Neural crest cell (in vitro differentiated cells): ENCODE measurements around the gene MFSD1. TPM values are rescaled to one million over a fixed set of nuclear protein-coding genes. Genes with fewer than 3 reads are reported as not detected.

Experiments used
- DNase-seq: peaks from one replicate; pipeline ENCODE4 v3.0.0; 2021; ENCODE audit warnings: low read depth, mixed read lengths, low spot score
- H3K27ac Mint-ChIP-seq: one replicate; pipeline ENCODE4 v1.8.0; 2021; ENCODE audit warnings: mild to moderate bottlenecking, mixed read lengths; ENCODE audit not compliant: unreplicated experiment
- H3K27me3 Mint-ChIP-seq: 2 replicates; pipeline ENCODE4 v1.8.0; 2021; ENCODE audit warnings: low read depth, mild to moderate bottlenecking, mixed read lengths
- H3K36me3 Mint-ChIP-seq: 2 replicates; pipeline ENCODE4 v1.8.0; 2021; ENCODE audit warnings: low read depth, mild to moderate bottlenecking, mixed read lengths
- H3K4me1 Mint-ChIP-seq: 2 replicates; pipeline ENCODE4 v1.8.0; 2021; ENCODE audit warnings: mixed read lengths
- H3K4me3 Mint-ChIP-seq: one replicate; pipeline ENCODE4 v1.8.0; 2021; ENCODE audit warnings: mild to moderate bottlenecking, mixed read lengths
- H3K9me3 Mint-ChIP-seq: 2 replicates; pipeline ENCODE4 v1.8.0; 2021; ENCODE audit warnings: mixed read lengths
- CTCF ChIP-seq: fragments of 200-600 bp; sonication (generic); conservative IDR thresholded peaks from 2 replicates; pipeline ENCODE4 v1.5.0; 2021; ENCODE audit warnings: antibody characterized with exemption, mild to moderate bottlenecking
- total RNA-seq: library from RNA; stranded (reverse); gene quantifications from 2 replicates; pipeline ENCODE4 v1.2.1, GENCODE V29; 2021

The MFSD1 gene
- total RNA-seq, 1 donor from 2014 or later: 16.9 TPM

DNA sequence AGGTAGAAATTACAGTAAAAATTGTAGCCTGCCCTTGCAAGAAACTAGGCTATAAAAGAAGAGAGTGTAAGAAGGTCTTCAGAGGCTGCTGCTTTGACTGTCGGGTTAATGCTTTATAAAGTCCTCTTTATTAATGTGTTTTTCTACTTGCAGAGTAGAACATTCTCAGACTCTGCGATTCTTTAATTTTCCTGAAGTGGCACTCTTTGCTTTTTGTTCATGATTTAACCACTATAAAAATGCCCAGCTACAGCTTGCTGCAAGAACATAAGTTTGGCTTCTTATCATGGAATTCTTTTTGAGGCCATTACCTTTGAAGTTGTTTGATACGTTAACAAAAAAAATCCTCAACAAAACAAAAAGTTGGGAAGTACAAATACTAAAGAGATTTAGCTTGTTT, 33.8 kb downstream of the MFSD1 start:
- Mint-ChIP-seq H3K4me3 (no peak overlapping the region), H3K9me3 (no peaks in the 10 kb centered on the region), H3K27ac (no peak overlapping the region), H3K36me3 (peaks cover 7% of the 10 kb centered on the region), H3K4me1 (no peaks in the 10 kb centered on the region), H3K27me3 (peaks cover 17% of the 10 kb centered on the region)
- no peak for DNase-seq
- TF ChIP-seq CTCF: no peak

DNA sequence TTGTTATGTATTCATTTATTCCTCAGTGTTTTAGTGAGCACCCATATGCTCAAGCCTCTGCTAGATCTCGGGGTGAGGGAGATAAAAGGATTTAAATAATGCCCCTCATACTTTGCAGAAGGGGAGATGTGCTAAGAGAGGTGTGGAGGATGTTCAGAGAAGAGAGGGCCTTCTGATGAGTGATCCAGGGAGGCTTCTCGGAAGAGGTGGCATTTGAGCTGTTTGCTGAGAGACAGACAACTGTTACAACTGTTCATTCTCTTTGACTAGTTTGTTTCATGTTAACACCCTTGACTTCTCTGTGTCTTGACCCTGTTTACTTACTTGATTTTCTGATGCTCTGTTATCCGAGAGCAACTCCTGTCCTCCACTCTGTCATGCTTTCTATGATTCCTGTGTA, 34.5 kb downstream of the MFSD1 start:
- H3K9me3 Mint-ChIP-seq: no peaks in the 10 kb centered on the region
- H3K27ac Mint-ChIP-seq: no peak overlapping the region
- no peaks in the 10 kb centered on the region for H3K4me1 Mint-ChIP-seq
- DNase-seq: no peak
- peaks cover 4% of the 10 kb centered on the region for H3K36me3 Mint-ChIP-seq
- H3K27me3 Mint-ChIP-seq: peaks cover 17% of the 10 kb centered on the region
- H3K4me3 Mint-ChIP-seq: no peak overlapping the region
- TF ChIP-seq CTCF: no peak

GRCh38 chr3:158837240-158837639, 35.4 kb downstream of the MFSD1 start:
- Mint-ChIP-seq H3K4me3 (no peak overlapping the region), H3K27me3 (peaks cover 17% of the 10 kb centered on the region), H3K27ac (peak overlapping the region; percentile 15), H3K36me3 (no peaks in the 10 kb centered on the region), H3K9me3 (no peaks in the 10 kb centered on the region), H3K4me1 (no peaks in the 10 kb centered on the region)
- TF ChIP-seq CTCF: no peak
- DNase-seq: no peak

DNA sequence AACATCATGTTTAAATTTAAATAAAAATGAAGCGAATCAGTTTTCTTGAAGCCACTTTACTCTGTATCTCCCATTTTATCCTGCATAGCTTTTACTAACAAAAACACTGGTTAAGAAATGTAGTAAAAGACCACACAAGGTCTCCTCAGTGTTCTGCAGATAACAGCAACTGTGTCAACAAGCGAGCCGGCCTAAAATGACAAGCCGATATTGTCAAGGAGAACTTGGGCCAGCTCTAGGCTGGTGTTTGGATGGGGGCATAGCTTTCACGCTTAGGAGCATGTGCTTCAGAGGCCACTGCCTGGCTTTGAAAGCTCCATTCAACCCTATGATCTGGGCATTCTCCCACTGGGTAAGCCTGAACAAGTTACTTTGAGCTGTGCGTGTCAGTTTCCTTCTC, 38.1 kb downstream of the MFSD1 start:
- H3K4me1 Mint-ChIP-seq: no peaks in the 10 kb centered on the region
- H3K27me3 Mint-ChIP-seq: peaks cover 17% of the 10 kb centered on the region
- no peak for TF ChIP-seq CTCF
- no peak overlapping the region for H3K4me3 Mint-ChIP-seq
- no peaks in the 10 kb centered on the region for H3K9me3 Mint-ChIP-seq
- H3K27ac Mint-ChIP-seq: no peak overlapping the region
- H3K36me3 Mint-ChIP-seq: no peaks in the 10 kb centered on the region
- DNase-seq: no peak

- no peak for TF ChIP-seq CTCF
- Mint-ChIP-seq H3K27me3 (peaks cover 14% of the 10 kb centered on the region), H3K4me1 (no peaks in the 10 kb centered on the region), H3K4me3 (no peak overlapping the region), H3K9me3 (no peaks in the 10 kb centered on the region), H3K36me3 (no peaks in the 10 kb centered on the region), H3K27ac (no peak overlapping the region)
- DNase-seq: no peak
These were observed 39.5 kb downstream of the MFSD1 start for GRCh38 chr3:158841387-158841786.

GRCh38 chr3:158842976-158843375, 41.1 kb downstream of the MFSD1 start:
- Mint-ChIP-seq H3K27me3 (peaks cover 3% of the 10 kb centered on the region), H3K4me1 (no peaks in the 10 kb centered on the region), H3K4me3 (no peak overlapping the region), H3K36me3 (no peaks in the 10 kb centered on the region), H3K9me3 (no peaks in the 10 kb centered on the region), H3K27ac (no peak overlapping the region)
- TF ChIP-seq CTCF: no peak
- DNase-seq: no peak
